Measurements from ENCODE around the gene GRID1.

The GRID1 gene

DNA sequence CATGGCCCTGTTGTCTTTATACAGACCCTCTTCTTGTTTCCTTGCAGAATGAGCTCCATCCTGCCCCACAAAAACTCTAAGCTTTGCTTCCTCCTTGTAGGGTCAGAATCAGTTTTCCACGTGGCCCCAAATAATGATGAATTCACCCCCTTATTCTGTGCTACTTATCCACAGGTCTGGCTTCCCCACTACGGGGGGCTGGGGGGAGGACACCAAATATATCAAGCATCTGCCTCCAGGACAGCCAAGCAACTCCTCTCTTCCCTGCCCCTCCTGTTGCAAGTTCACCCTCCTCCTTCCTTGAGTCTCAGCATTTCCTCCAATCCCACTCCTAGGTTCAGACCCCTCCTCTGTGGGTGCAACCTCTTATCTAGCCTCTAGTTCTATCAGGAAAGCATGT lies 743.3 kb downstream of the GRID1 start:
- DNase-seq: peak; percentile 35

DNA sequence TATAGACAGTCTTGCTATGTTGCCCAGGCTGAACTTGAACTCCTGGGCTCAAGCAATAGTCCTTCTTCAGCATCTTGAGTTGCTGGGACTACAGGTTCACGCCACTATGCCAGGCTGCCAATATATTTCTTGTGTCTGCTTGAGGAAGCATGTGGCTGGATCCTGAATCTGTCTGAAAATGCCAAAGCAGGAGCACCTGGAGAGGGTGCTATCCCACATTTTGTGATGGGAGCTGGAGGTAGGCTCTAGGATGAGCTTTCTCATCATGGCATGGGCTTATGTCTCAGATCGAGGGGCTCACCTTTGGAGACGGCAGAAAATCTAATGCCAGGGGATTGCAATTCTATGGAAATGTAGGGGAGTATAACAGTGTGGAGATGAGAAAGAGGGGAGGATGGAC lies 744.2 kb downstream of the GRID1 start:
- peak; percentile 33 for DNase-seq

GRCh38 chr10:85621562-85621961 lies 745.0 kb downstream of the GRID1 start:
- no peak for DNase-seq

DNA sequence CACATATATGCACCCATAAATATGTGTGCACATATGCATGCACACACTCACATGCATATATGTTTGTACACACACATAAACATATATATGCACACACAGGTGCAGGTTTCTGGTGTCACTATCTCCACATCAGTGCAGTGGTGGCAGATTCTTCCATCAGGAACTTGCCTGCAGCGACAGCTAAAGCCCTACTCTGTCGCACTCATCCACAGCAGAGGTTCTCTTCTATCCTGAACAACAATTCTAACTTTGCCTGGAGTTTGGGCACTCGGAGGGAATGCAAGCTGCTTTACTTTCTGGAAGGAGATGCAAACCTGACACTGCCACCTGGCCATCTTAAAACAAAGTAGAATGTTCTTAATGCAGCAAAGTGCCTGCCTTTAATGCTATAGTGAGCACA lies 745.8 kb downstream of the GRID1 start:
- peak; percentile 6 for DNase-seq

- peak; percentile 4 for DNase-seq
Observed at GRCh38 chr10:85619832-85620231, 746.8 kb downstream of the GRID1 start.

DNA sequence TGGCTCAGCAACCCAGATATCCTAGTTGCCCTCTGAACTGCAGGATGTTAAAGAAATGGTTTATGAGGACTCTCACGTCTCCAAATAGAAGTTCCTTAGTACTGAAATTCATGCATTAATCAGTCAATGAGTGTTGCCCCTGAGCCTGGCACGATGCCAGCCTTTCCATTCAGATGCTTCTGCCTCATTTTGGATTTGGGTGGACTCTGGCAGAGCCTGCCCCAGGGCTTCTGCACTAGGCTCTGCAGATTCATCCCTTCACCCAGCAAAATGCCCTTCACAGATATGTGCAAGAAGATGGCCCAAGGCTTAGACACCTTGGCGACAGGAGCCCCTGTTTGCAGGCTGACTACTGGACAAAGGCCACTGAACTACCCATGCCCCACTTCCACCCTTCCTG lies 747.8 kb downstream of the GRID1 start:
- DNase-seq: peak; percentile 15

- peak; percentile 28 for DNase-seq
Observed at GRCh38 chr10:85617751-85618546, 748.6 kb downstream of the GRID1 start.

GRCh38 chr10:85615556-85615955 lies 751.0 kb downstream of the GRID1 start:
- no peak for DNase-seq

- DNase-seq: no peak
Observed at GRCh38 chr10:85614981-85615380, 751.6 kb downstream of the GRID1 start.

DNA sequence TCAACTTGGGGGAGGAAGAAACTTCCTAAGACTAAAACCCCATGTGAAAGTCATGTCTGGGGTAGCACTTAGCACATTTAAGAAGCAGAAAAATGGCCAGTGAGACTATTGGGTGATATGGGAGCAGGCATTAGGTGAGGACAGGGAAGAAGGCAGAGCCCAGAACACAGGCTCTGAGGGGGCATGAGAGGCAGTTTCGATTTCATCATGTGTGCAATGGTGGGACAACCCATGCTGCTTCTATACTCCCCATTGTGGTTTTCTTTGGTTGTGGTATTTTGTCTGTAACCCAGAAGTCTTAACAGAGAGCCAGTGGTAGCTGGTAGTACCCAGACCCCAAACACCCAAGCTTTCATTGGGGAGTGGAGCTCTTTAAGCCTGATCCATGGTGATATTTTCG lies 752.0 kb downstream of the GRID1 start:
- DNase-seq: peak; percentile 6

- DNase-seq: peak; percentile 30
Observed at GRCh38 chr10:85613391-85613790, 753.2 kb downstream of the GRID1 start.

DNA sequence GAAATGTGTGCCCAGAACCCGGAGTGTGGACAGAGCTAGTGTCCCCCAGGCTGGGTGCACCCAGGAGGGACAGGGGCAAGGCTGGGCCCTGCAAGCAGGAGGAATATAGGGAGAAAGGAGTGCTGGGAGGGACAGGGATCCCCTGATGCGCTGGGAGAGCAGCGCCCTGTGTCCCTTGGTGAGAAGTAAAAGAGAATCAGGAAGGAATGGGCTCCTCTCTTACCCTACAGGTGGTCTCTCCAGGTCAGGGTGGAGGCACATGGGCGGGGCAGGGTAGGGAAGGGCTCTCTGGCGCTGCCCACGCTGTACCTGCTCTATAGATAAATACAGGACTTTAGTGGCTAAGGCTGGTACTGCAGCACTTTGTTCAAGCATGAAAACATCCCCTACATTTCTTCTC lies 753.8 kb downstream of the GRID1 start:
- peak; percentile 5 for DNase-seq

GRCh38 chr10:85612378-85612775 lies 754.2 kb downstream of the GRID1 start:
- DNase-seq: no peak

- peak; percentile 33 for DNase-seq
Observed at GRCh38 chr10:85611746-85612377, 754.7 kb downstream of the GRID1 start.

DNA sequence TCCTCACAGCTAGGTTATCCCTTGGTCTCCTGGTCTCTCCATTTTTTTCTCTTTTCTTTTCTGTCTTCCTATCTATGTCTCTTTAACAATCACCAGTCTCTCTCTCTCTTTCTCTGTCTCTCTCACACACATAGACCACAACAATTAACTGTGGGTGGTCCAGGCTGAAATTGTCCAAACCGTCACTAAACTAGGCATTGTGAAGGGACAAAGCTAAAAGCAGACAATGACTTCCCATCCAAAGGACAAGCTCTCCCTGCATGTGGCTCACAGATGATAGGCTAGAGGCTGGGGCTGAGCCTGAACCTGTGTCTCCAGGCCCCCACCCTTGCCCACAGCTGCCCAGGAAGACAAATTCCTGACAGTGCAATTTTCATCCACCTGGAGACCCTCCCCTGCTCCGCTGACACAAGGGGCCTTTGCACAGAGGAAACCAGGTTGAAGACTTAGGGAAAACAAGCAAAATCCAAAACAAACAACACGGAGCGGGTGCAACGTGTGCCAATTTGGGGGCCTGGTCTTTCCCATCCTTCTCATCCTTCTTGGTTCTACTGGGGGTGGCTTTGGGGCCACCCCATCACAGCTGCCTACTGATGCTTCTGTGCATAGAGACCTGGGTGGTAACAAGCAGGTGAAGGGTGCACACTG lies 755.4 kb downstream of the GRID1 start:
- peak; percentile 18 for DNase-seq

GRCh38 chr10:85610381-85611092 lies 756.1 kb downstream of the GRID1 start:
- no peak for DNase-seq

DNA sequence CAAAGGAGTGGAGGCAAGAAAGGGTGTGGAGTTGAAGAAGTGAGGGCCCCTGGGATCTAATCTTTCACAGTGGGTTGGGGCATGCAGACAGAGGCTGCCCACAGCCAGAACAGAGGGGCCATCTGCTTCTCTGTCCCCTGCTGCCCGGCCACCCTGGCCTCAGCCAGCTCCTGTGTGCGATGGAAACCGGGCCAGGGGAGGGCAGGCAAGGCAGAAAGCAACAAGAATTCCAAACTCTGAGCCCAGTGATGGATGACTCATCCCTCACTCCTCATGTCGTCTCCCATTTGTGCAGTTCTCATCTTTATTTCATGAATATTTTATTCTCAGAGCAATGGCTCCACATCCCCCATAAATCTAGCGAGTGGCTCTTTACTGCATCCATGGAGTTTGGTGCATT lies 757.1 kb downstream of the GRID1 start:
- DNase-seq: no peak

DNA sequence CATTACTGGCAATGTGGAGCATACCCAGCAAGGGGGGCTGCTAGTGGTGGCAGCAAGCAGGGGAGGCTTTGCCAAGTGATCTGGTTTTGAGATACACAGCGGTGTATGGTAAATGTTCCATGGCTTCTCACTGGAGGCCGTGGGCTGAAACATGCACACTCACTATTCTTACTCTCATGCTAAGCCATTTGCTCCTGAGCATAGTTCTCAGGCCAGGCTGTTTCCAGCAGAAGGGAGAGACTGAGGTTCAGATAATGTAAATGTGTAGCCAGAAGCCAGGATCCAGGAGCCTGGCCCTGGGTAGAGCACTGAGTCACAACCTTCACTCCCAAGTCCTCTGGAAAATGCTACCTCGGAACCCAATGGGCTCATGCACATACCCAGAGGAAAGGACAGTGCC lies 757.9 kb downstream of the GRID1 start:
- DNase-seq: peak; percentile 27

GRCh38 chr10:85607043-85607695 lies 759.4 kb downstream of the GRID1 start:
- no peak for DNase-seq

DNA sequence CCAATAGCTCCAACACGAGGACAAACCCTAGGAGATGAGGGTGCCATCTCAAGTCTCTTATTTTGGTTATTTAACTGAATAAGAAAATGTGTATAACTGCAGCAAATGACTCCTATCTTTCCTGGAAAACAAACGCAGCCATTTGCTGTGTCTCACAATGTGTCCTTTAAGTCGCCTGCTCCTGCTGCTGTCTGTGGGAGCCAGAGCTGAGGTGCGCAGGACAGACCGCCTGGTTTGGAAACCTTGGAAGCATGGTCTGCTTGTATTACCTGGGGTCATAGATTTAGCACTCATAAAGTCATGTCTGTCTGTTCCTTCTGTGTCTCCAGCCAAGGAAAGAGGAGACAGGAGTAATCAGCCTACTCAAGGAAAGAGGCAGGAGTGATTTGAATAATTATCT lies 760.2 kb downstream of the GRID1 start:
- DNase-seq: no peak

- DNase-seq: no peak
Observed at GRCh38 chr10:85604884-85605283, 761.7 kb downstream of the GRID1 start.

GRCh38 chr10:85604136-85604725 lies 762.4 kb downstream of the GRID1 start:
- no peak for DNase-seq
